OCI-LY7 (cell line): ENCODE measurements around the gene COL5A1. TPM values are rescaled to one million over a fixed set of nuclear protein-coding genes. Genes with fewer than 3 reads are reported as not detected.

ENCODE experiments used
- BruUV-seq: library from RNA; stranded (reverse); fragments of 400-500 nt; replicated peaks from 2 replicates; lab custom pipeline; 2021; lab: Mats Ljungman, UMichigan
- CTCF ChIA-PET: fragments of 300-600 bp; sonication (Branson Sonifier 250); formaldehyde crosslinking; loops from one replicate; lab custom pipeline; 2022; ENCODE audit warnings: antibody characterized with exemption; ENCODE audit not compliant: unreplicated experiment; lab: Charles Lee
- POLR2A ChIA-PET: fragments of 300-600 bp; sonication (Branson Sonifier 250); formaldehyde crosslinking; loops from one replicate; lab custom pipeline; 2022; ENCODE audit warnings: antibody characterized with exemption; lab: Charles Lee
- DNase-seq: peaks from one replicate; pipeline ENCODE4 v3.0.0-alpha.2; 2015; ENCODE audit warnings: low spot score
- H2AFZ ChIP-seq: fragments of 200-600 bp; sonication (generic), shearing (Covaris generic); 2 replicates; pipeline ENCODE4 v1.6.1; 2014; ENCODE audit warnings: mild to moderate bottlenecking, antibody characterized with exemption, low read length, moderate library complexity
- H3K27ac ChIP-seq: fragments of 200-600 bp; sonication (generic); 2 replicates; pipeline ENCODE4 v1.5.1; 2014; ENCODE audit warnings: mixed run types, low read depth, mild to moderate bottlenecking, moderate library complexity, low read length, inconsistent platforms; ENCODE audit not compliant: poor library complexity, severe bottlenecking
- H3K36me3 ChIP-seq: fragments of 200-600 bp; sonication (generic); 2 replicates; pipeline ENCODE4 v1.6.1; 2014; ENCODE audit warnings: mild to moderate bottlenecking, antibody characterized with exemption, low read length, moderate library complexity, mixed read lengths; ENCODE audit not compliant: insufficient read depth
- H3K4me1 ChIP-seq: fragments of 200-600 bp; sonication (generic); 2 replicates; pipeline ENCODE4 v1.5.1; 2014; ENCODE audit warnings: mild to moderate bottlenecking, low read length; ENCODE audit not compliant: insufficient read depth, poor library complexity, severe bottlenecking
- H3K4me2 ChIP-seq: fragments of 200-600 bp; sonication (generic); 2 replicates; pipeline ENCODE4 v1.6.1; 2014; ENCODE audit warnings: mild to moderate bottlenecking, low read length
- H3K4me3 ChIP-seq: fragments of 200-600 bp; sonication (generic); 2 replicates; pipeline ENCODE4 v1.5.1; 2014; ENCODE audit warnings: mild to moderate bottlenecking, low read depth, low read length; ENCODE audit not compliant: poor library complexity, severe bottlenecking
- H3K79me2 ChIP-seq: fragments of 200-600 bp; sonication (generic); 2 replicates; pipeline ENCODE4 v1.6.1; 2016; ENCODE audit warnings: low read depth, mild to moderate bottlenecking, low read length, moderate library complexity, mixed read lengths; ENCODE audit not compliant: insufficient read depth
- H3K9me2 ChIP-seq: fragments of 200-600 bp; sonication (generic); 2 replicates; pipeline ENCODE4 v1.6.1; 2016; ENCODE audit warnings: mild to moderate bottlenecking, low read length, mixed read lengths; ENCODE audit not compliant: insufficient read depth
- H3K9me3 ChIP-seq: fragments of 200-600 bp; sonication (generic); 2 replicates; pipeline ENCODE4 v1.6.1; 2014; ENCODE audit warnings: mild to moderate bottlenecking, mixed run types, low read length, mixed read lengths
- H4K20me1 ChIP-seq: fragments of 200-600 bp; sonication (generic); 2 replicates; pipeline ENCODE4 v1.6.1; 2014; ENCODE audit warnings: mild to moderate bottlenecking, antibody characterized with exemption, low read length, moderate library complexity, mixed read lengths; ENCODE audit not compliant: insufficient read depth
- CTCF ChIP-seq: fragments of 200-600 bp; sonication (generic); conservative IDR thresholded peaks from 2 replicates; pipeline ENCODE4 v1.5.1; 2014; ENCODE audit warnings: mild to moderate bottlenecking, antibody characterized with exemption, low read length, moderate library complexity, mixed read lengths
- EZH2phosphoT487 ChIP-seq: fragments of 200-600 bp; sonication (generic); IDR thresholded peaks from 2 replicates; pipeline ENCODE4 v1.6.1; 2018; ENCODE audit warnings: low read depth, borderline replicate concordance, mild to moderate bottlenecking, mixed run types, antibody characterized with exemption, low read length, moderate library complexity, mixed read lengths
- intact Hi-C: fragments of 100-400 bp; cut with micrococcal nuclease; formaldehyde crosslinking; loops from one replicate; pipeline ENCODE4 v1.10.0; 2022; ENCODE audit not compliant: unreplicated experiment
- total RNA-seq, 2 experiments: library from RNA; depleted of rRNA in 1 of 2; stranded (reverse); fragments of >200 nt in 1 of 2; shearing (Covaris generic) in 1 of 2; gene quantifications; 2 replicates each; pipeline ENCODE4 v1.2.3, GENCODE V29; 2014 to 2022

Gene COL5A1
- total RNA-seq, 2 experiments from 2014 or later, result 12.2 to 28.6 TPM

- no peaks in the 10 kb centered on the region for H3K79me2 ChIP-seq
- no peak overlapping the region for H3K27ac ChIP-seq
- DNase-seq, result no peak
- no peaks in the 10 kb centered on the region for H4K20me1 ChIP-seq
- H3K4me2 ChIP-seq, result no peak overlapping the region
- intact Hi-C loops, result no loop called here
- no peaks in the 10 kb centered on the region for H3K36me3 ChIP-seq
- H3K9me2 ChIP-seq, result no peaks in the 10 kb centered on the region
- TF ChIP-seq EZH2phosphoT487 (no peak), CTCF (0 out of 2 replicates have a peak, but pooled peaks have one; percentile 17)
- no peaks in the 10 kb centered on the region for H3K9me3 ChIP-seq
- no peak overlapping the region for H3K4me3 ChIP-seq
- CTCF ChIA-PET, result interaction anchor here (1.0 kb wide), 1 partner anchor 79 kb away, joined by 3 read pairs; no protein-coding TSS in a partner anchor
- H2AFZ ChIP-seq, result no peak overlapping the region
- POLR2A ChIA-PET, result interaction anchor here (1.2 kb wide), 1 partner anchor 73 kb away, joined by 4 read pairs; no protein-coding TSS in a partner anchor
- BruUV-seq, result no TSS peak
- H3K4me1 ChIP-seq, result peaks cover 7% of the 10 kb centered on the region
Observed at GRCh38 chr9:134858051-134858841, 216.6 kb downstream of the COL5A1 start.

GRCh38 chr9:134860510-134860909 is 218.9 kb downstream of the COL5A1 start:
- Histone ChIP-seq H3K79me2 (no peaks in the 10 kb centered on the region), H3K4me3 (no peak overlapping the region), H3K9me3 (no peaks in the 10 kb centered on the region), H3K27ac (no peak overlapping the region), H4K20me1 (no peaks in the 10 kb centered on the region), H3K36me3 (no peaks in the 10 kb centered on the region), H3K4me2 (no peak overlapping the region), H2AFZ (no peak overlapping the region), H3K9me2 (no peaks in the 10 kb centered on the region), H3K4me1 (peaks cover 7% of the 10 kb centered on the region)
- intact Hi-C loops, result no loop called here
- no TSS peak for BruUV-seq
- ChIA-PET POLR2A (no interaction called here), CTCF (no interaction called here)
- TF ChIP-seq CTCF, result no peak
- TF ChIP-seq EZH2phosphoT487, result no peak
- no peak for DNase-seq
